ENCODE results near the gene ANKRD13D. TPM values are rescaled to one million over a fixed set of nuclear protein-coding genes. Genes with fewer than 3 reads are reported as not detected.

ANKRD13D gene
- total RNA-seq, 1 donor from 2014 or later: 198 TPM

GRCh38 chr11:67301313-67301921 is 12.3 kb downstream of the ANKRD13D start:
- intact Hi-C loops (cut with micrococcal nuclease): no loop called here

- intact Hi-C loops (cut with micrococcal nuclease): no loop called here
Observed at GRCh38 chr11:67301951-67302516, 12.9 kb downstream of the ANKRD13D start.

GRCh38 chr11:67302571-67303131 is 13.5 kb downstream of the ANKRD13D start:
- intact Hi-C loops (cut with micrococcal nuclease): no loop called here

GRCh38 chr11:67303132-67303834 is 14.2 kb downstream of the ANKRD13D start, which contains the start of gene SSH3:
SSH3 (plus strand) TSS chr11:67303530; CDS start chr11:67303626, 96 bp downstream.
- intact Hi-C loops (cut with micrococcal nuclease): no loop called here

- intact Hi-C loops (cut with micrococcal nuclease): no loop called here
Observed at GRCh38 chr11:67303835-67304411, 14.8 kb downstream of the ANKRD13D start.

- intact Hi-C loops (cut with micrococcal nuclease): no loop called here
Observed at GRCh38 chr11:67304511-67305113, 15.5 kb downstream of the ANKRD13D start.

- intact Hi-C loops (cut with micrococcal nuclease): no loop called here
Observed at GRCh38 chr11:67306769-67307544, 17.9 kb downstream of the ANKRD13D start.

GRCh38 chr11:67307545-67308001 is 18.5 kb downstream of the ANKRD13D start:
- intact Hi-C loops (cut with micrococcal nuclease): no loop called here

- intact Hi-C loops (cut with micrococcal nuclease): no loop called here
Observed at GRCh38 chr11:67308031-67308866, 19.1 kb downstream of the ANKRD13D start.

- intact Hi-C loops (cut with micrococcal nuclease): no loop called here
Observed at GRCh38 chr11:67309166-67309565, 20.1 kb downstream of the ANKRD13D start.

GRCh38 chr11:67309661-67310061 is 20.6 kb downstream of the ANKRD13D start:
- intact Hi-C loops (cut with micrococcal nuclease): loop anchor here (10.0 kb wide), 2 partner anchors 195 to 225 kb away; partner anchors contain the start of gene KDM2A

- intact Hi-C loops (cut with micrococcal nuclease): loop anchor here (10.0 kb wide), 2 partner anchors 196 to 226 kb away; partner anchors contain the start of gene KDM2A
Observed at GRCh38 chr11:67310246-67311050, 21.3 kb downstream of the ANKRD13D start.

GRCh38 chr11:67311051-67311555 is 22.0 kb downstream of the ANKRD13D start:
- intact Hi-C loops (cut with micrococcal nuclease): loop anchor here (10.0 kb wide), 2 partner anchors 196 to 226 kb away; partner anchors contain the start of gene KDM2A

- intact Hi-C loops (cut with micrococcal nuclease): loop anchor here (10.0 kb wide), 2 partner anchors 197 to 227 kb away; partner anchors contain the start of gene KDM2A
Observed at GRCh38 chr11:67311556-67312082, 22.5 kb downstream of the ANKRD13D start.

- intact Hi-C loops (cut with micrococcal nuclease): loop anchor here (10.0 kb wide), 2 partner anchors 198 to 228 kb away; partner anchors contain the start of gene KDM2A
Observed at GRCh38 chr11:67312187-67313021, 23.3 kb downstream of the ANKRD13D start.

- intact Hi-C loops (cut with micrococcal nuclease): loop anchor here (10.0 kb wide), 2 partner anchors 199 to 229 kb away; partner anchors contain the start of gene KDM2A
Observed at GRCh38 chr11:67313125-67313890, 24.2 kb downstream of the ANKRD13D start.
